H1 (cell line): ENCODE data around the gene NOX1. TPM values are rescaled to one million over a fixed set of nuclear protein-coding genes. Genes with fewer than 3 reads are reported as not detected.

Experiments
- SP2 ChIP-seq: IDR thresholded peaks from 2 replicates; pipeline ENCODE4 v1.6.1; 2012; ENCODE audit warnings: mild to moderate bottlenecking, low read length, inconsistent platforms
- polyA plus RNA-seq, 7 experiments: library from polyadenylated mRNA; depleted of rRNA in 3 of 7; stranded (reverse) in 5 of 7; unstranded in 2 of 7; fragments of >200 nt in 5 of 7; fragments of 200-250 nt in 2 of 7; gene quantifications; 1 replicate in 5 of 7; 2 replicates in 1 of 7; 4 replicates in 1 of 7; pipeline versions ENCODE4 v1.2.1 to v1.2.3, GENCODE V29; 2011 to 2013; ENCODE audit warnings: missing spikeins in 2 of 7, mixed read lengths in 2 of 7
- total RNA-seq: library from RNA; stranded (reverse); fragmentation: NEBNext Ultra II Directional; extraction: Animal tissue kit (Norgen Biotek cat#: 25700); gene quantifications from 2 replicates; pipeline ENCODE4 v1.2.1, GENCODE V29; 2021

NOX1 gene
- total and polyA plus RNA-seq, 2 of the 8 experiments (the other 6 are each of a cell fraction or from before 2014, with no cell fraction given) = not detected

DNA sequence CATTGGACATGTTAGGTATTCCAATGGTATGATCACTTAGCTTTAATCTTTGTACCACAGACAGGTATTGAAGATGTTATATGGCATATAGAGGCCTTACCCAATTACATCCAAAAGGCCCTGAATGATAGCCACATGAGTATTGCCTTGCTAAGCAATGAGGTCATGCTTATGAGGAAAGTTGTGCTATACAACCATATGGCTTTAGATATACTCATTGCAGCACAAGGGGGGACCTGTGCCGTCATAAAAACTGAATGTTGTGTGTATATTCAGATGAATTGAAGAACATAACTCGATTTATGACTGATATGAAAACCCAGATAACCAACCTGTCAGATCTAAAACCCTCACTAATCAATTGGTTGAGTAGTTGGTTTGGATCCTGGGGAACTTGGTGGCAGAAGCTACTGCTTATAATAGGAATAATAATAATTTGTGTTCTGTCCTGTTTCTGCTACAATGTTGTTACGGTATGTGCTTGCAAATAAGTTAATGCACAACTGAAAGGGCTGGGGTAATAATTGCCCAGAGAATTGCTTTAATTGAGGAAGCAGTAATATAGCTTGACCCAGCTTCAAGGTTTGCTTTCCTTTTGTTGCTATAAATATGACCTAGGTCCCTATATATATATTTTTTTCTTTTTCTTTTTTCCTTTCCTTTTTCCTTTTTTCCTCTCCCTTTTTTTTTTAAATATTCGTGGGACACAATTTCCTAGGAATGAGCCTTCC, 75.5 kb downstream of the NOX1 start (continued):
- no peak for TF ChIP-seq SP2
- TF ChIP-seq, all 59 proteins: peak for 0
